ENCODE data around the gene ALPP.

DNA sequence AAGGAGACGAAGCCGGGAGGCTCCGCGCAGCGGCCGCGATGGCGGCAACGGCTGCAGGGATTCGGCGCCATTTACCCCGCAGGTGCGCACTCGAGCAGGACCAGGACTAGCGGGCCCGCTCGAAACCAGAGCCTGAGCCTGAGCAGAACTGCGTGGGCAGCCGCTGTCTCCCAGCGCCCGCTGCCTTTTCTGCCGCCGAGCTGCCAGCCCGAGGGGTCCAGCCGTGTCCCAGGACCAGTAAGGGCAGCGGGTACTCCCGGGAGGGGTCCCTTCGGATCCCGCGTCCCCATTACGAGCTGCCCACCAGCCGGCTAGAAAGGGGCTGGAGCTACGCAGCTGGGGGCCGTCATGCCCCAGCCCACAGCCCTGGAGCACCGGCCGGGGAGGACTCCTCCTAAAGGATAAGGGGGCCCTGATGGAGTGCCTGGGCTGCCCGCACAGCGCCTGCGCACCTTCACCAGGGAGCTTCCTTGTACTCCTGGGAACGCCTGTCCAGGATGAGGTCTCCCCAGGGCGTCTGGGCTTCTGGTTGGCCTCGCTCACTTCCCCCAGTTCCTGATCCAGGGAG is 9.9 kb downstream of the ALPP start:
- TF ChIP-seq, protein P1, sequence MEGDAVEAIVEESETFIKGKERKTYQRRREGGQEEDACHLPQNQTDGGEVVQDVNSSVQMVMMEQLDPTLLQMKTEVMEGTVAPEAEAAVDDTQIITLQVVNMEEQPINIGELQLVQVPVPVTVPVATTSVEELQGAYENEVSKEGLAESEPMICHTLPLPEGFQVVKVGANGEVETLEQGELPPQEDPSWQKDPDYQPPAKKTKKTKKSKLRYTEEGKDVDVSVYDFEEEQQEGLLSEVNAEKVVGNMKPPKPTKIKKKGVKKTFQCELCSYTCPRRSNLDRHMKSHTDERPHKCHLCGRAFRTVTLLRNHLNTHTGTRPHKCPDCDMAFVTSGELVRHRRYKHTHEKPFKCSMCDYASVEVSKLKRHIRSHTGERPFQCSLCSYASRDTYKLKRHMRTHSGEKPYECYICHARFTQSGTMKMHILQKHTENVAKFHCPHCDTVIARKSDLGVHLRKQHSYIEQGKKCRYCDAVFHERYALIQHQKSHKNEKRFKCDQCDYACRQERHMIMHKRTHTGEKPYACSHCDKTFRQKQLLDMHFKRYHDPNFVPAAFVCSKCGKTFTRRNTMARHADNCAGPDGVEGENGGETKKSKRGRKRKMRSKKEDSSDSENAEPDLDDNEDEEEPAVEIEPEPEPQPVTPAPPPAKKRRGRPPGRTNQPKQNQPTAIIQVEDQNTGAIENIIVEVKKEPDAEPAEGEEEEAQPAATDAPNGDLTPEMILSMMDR (IDR thresholded peaks at IDR 0.05; ENCODE audit: extremely low read depth in 1 of 2, insufficient read depth in 1 of 2, low read depth in 1 of 2, low read length in 2 of 2) = no peak
- TF ChIP-seq POLR2AphosphoS5 (IDR thresholded peaks at IDR 0.05; ENCODE audit: insufficient read depth, low read depth, low read length) = no peak
- no peak for TF ChIP-seq EZH2 (IDR thresholded peaks at IDR 0.05; ENCODE audit: borderline replicate concordance, low read depth, low read length, severe bottlenecking)
- no peak for TF ChIP-seq POLR2A (IDR thresholded peaks at IDR 0.05; ENCODE audit: low read depth, low read length)
- TF ChIP-seq MYC (IDR thresholded peaks at IDR 0.05; ENCODE audit: low read depth, low read length) = no peak
- TF ChIP-seq, protein P2, sequence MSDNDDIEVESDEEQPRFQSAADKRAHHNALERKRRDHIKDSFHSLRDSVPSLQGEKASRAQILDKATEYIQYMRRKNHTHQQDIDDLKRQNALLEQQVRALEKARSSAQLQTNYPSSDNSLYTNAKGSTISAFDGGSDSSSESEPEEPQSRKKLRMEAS (IDR thresholded peaks at IDR 0.05; ENCODE audit: insufficient read depth, insufficient read length) = no peak
- no peak for TF ChIP-seq GATA2 (IDR thresholded peaks at IDR 0.05; ENCODE audit: insufficient read depth, insufficient read length, low read depth, low read length)
